Endothelial cell (in vitro differentiated cells): ENCODE data around the gene GJA4. TPM values are rescaled to one million over a fixed set of nuclear protein-coding genes. Genes with fewer than 3 reads are reported as not detected.

Source experiments
- DNase-seq: peaks from one replicate; pipeline ENCODE4 v3.0.0; 2021; ENCODE audit warnings: low spot score
- H3K27ac Mint-ChIP-seq: one replicate; pipeline ENCODE4 v1.8.0; 2021; ENCODE audit warnings: mixed read lengths, inconsistent platforms; ENCODE audit not compliant: unreplicated experiment
- H3K27me3 Mint-ChIP-seq: one replicate; pipeline ENCODE4 v1.8.0; 2021; ENCODE audit warnings: mild to moderate bottlenecking, moderate library complexity, mixed read lengths, inconsistent platforms; ENCODE audit not compliant: unreplicated experiment
- H3K36me3 Mint-ChIP-seq: one replicate; pipeline ENCODE4 v1.8.0; 2021; ENCODE audit warnings: mild to moderate bottlenecking, low read depth, mixed read lengths, inconsistent platforms; ENCODE audit not compliant: unreplicated experiment
- H3K4me1 Mint-ChIP-seq: one replicate; pipeline ENCODE4 v1.8.0; 2021; ENCODE audit warnings: mild to moderate bottlenecking, mixed read lengths, inconsistent platforms; ENCODE audit not compliant: unreplicated experiment
- H3K4me3 Mint-ChIP-seq: one replicate; pipeline ENCODE4 v1.8.0; 2021; ENCODE audit warnings: mild to moderate bottlenecking, mixed read lengths, inconsistent platforms; ENCODE audit not compliant: unreplicated experiment
- H3K9me3 Mint-ChIP-seq: one replicate; pipeline ENCODE4 v1.8.0; 2021; ENCODE audit warnings: mixed read lengths, inconsistent platforms; ENCODE audit not compliant: unreplicated experiment
- total RNA-seq: library from RNA; stranded (reverse); fragmentation: NEBNext Ultra II Directional; extraction: Animal tissue kit (Norgen Biotek cat#: 25700); gene quantifications from one replicate; pipeline ENCODE4 v1.2.1, GENCODE V29; 2021; ENCODE audit not compliant: unreplicated experiment
- TF ChIP-seq, protein P1 (sequence below): fragments of 200-600 bp; sonication (generic); IDR thresholded peaks from one replicate; pipeline ENCODE4 v1.5.0; 2021; ENCODE audit warnings: antibody characterized with exemption; ENCODE audit not compliant: unreplicated experiment

Gene GJA4
- total RNA-seq, 1 donor from 2014 or later = 347 TPM

- Mint-ChIP-seq H3K4me1 (peaks cover 49% of the 10 kb centered on the region), H3K4me3 (peak overlapping the region; percentile 25), H3K27me3 (peaks cover 22% of the 10 kb centered on the region), H3K9me3 (no peaks in the 10 kb centered on the region), H3K27ac (no peak overlapping the region), H3K36me3 (peaks cover 4% of the 10 kb centered on the region)
- no peak for DNase-seq
- TF ChIP-seq, protein P1, sequence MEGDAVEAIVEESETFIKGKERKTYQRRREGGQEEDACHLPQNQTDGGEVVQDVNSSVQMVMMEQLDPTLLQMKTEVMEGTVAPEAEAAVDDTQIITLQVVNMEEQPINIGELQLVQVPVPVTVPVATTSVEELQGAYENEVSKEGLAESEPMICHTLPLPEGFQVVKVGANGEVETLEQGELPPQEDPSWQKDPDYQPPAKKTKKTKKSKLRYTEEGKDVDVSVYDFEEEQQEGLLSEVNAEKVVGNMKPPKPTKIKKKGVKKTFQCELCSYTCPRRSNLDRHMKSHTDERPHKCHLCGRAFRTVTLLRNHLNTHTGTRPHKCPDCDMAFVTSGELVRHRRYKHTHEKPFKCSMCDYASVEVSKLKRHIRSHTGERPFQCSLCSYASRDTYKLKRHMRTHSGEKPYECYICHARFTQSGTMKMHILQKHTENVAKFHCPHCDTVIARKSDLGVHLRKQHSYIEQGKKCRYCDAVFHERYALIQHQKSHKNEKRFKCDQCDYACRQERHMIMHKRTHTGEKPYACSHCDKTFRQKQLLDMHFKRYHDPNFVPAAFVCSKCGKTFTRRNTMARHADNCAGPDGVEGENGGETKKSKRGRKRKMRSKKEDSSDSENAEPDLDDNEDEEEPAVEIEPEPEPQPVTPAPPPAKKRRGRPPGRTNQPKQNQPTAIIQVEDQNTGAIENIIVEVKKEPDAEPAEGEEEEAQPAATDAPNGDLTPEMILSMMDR = no peak
Measured at GRCh38 chr1:34784751-34785221, 8.0 kb upstream of the GJA4 start.

DNA sequence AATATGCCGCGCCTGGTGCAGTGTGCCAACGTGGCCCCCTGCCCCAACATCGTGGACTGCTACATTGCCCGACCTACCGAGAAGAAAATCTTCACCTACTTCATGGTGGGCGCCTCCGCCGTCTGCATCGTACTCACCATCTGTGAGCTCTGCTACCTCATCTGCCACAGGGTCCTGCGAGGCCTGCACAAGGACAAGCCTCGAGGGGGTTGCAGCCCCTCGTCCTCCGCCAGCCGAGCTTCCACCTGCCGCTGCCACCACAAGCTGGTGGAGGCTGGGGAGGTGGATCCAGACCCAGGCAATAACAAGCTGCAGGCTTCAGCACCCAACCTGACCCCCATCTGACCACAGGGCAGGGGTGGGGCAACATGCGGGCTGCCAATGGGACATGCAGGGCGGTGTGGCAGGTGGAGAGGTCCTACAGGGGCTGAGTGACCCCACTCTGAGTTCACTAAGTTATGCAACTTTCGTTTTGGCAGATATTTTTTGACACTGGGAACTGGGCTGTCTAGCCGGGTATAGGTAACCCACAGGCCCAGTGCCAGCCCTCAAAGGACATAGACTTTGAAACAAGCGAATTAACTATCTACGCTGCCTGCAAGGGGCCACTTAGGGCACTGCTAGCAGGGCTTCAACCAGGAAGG lies 7.4 kb upstream of the GJA4 start:
- Mint-ChIP-seq H3K27ac (no peak overlapping the region), H3K4me3 (peak overlapping the region; percentile 25), H3K36me3 (peaks cover 4% of the 10 kb centered on the region), H3K9me3 (no peaks in the 10 kb centered on the region), H3K4me1 (peaks cover 47% of the 10 kb centered on the region), H3K27me3 (peaks cover 25% of the 10 kb centered on the region)
- TF ChIP-seq, protein P1 = no peak
- no peak for DNase-seq

DNA sequence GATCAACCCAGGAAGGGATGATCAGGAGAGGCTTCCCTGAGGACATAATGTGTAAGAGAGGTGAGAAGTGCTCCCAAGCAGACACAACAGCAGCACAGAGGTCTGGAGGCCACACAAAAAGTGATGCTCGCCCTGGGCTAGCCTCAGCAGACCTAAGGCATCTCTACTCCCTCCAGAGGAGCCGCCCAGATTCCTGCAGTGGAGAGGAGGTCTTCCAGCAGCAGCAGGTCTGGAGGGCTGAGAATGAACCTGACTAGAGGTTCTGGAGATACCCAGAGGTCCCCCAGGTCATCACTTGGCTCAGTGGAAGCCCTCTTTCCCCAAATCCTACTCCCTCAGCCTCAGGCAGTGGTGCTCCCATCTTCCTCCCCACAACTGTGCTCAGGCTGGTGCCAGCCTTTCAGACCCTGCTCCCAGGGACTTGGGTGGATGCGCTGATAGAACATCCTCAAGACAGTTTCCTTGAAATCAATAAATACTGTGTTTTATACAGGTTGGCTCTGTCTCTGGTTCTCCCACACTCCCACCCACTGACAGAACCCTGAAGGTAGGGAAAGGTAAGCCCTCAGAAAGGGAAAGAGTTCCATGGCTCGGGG lies 6.8 kb upstream of the GJA4 start:
- H3K4me1 Mint-ChIP-seq = peaks cover 43% of the 10 kb centered on the region
- H3K27me3 Mint-ChIP-seq = peaks cover 26% of the 10 kb centered on the region
- no peak overlapping the region for H3K4me3 Mint-ChIP-seq
- H3K27ac Mint-ChIP-seq = no peak overlapping the region
- peaks cover 4% of the 10 kb centered on the region for H3K36me3 Mint-ChIP-seq
- no peak for DNase-seq
- TF ChIP-seq, protein P1 = no peak
- H3K9me3 Mint-ChIP-seq = no peaks in the 10 kb centered on the region

GRCh38 chr1:34786521-34787325 lies 6.1 kb upstream of the GJA4 start:
- Mint-ChIP-seq H3K36me3 (peaks cover 8% of the 10 kb centered on the region), H3K27me3 (peaks cover 29% of the 10 kb centered on the region), H3K9me3 (no peaks in the 10 kb centered on the region), H3K4me1 (peaks cover 47% of the 10 kb centered on the region), H3K4me3 (no peak overlapping the region), H3K27ac (no peak overlapping the region)
- TF ChIP-seq, protein P1 = peak; percentile 81
- DNase-seq = peak; percentile 73
